ENCODE data around the gene NIM1K.

Gene NIM1K

GRCh38 chr5:43296835-43297234 is 104.8 kb downstream of the NIM1K start:
- Histone ChIP-seq H2BK5ac (ENCODE audit: low read length) (no peak overlapping the region), H3K27ac (replicated peaks; ENCODE audit: low read length) (no peak overlapping the region), H4K8ac (ENCODE audit: low read depth, low read length) (no peak overlapping the region), H2BK120ac (ENCODE audit: low read depth, low read length) (no peak overlapping the region), H3K23ac (ENCODE audit: low read depth, low read length, poor library complexity) (no peak overlapping the region), H3K4me1 (ENCODE audit: control insufficient read depth in 2 of 2, insufficient read depth in 1 of 2, low read depth in 1 of 2, low read length in 2 of 2) (peaks cover 0 to 7% of the 10 kb centered on the region in 2 donors), H3K79me1 (ENCODE audit: low read depth, low read length) (no peaks in the 10 kb centered on the region), H3K4ac (ENCODE audit: low read length) (no peak overlapping the region), H2BK15ac (ENCODE audit: low read length) (no peak overlapping the region), H4K91ac (ENCODE audit: low read depth, low read length, poor library complexity) (no peak overlapping the region), H2AFZ (ENCODE audit: low read length) (no peak overlapping the region), H3K9me3 (replicated peaks in 1 of 2; ENCODE audit: control insufficient read depth in 2 of 2, insufficient read depth in 1 of 2, low read depth in 1 of 2, low read length in 2 of 2) (no peaks in the 10 kb centered on the region), H3K4me3 (ENCODE audit: low read length in 2 of 2) (no peak overlapping the region), H3K27me3 (ENCODE audit: control insufficient read depth in 3 of 3, insufficient read depth in 3 of 3, low read depth in 1 of 3, low read length in 3 of 3) (no peaks in the 10 kb centered on the region), H2BK12ac (ENCODE audit: low read length) (no peak overlapping the region), H3K18ac (ENCODE audit: low read length) (no peak overlapping the region), H3K36me3 (replicated peaks in 1 of 2; ENCODE audit: control insufficient read depth in 2 of 2, insufficient read depth in 2 of 2, low read length in 2 of 2) (peaks cover 32 to 99% of the 10 kb centered on the region in 2 donors), H2AK5ac (ENCODE audit: low read depth, low read length) (no peak overlapping the region), H3K4me2 (ENCODE audit: insufficient read depth, low read length, poor library complexity, severe bottlenecking) (no peak overlapping the region), H3K9ac (ENCODE audit: low read depth, low read length, poor library complexity) (no peak overlapping the region), H3K14ac (ENCODE audit: low read length) (no peak overlapping the region)
- no peak for DNase-seq (ENCODE audit: low spot score)
- no CpG with 5 or more reads among the region's 2 CpGs for WGBS, 2 donors (ENCODE audit: extremely low coverage in 2 of 2, insufficient read length in 2 of 2, insufficient replicate concordance in 1 of 2)

- H2BK5ac ChIP-seq (ENCODE audit: low read length): no peak overlapping the region
- no CpG with 5 or more reads among the region's 5 CpGs for WGBS, 2 donors (ENCODE audit: extremely low coverage in 2 of 2, insufficient read length in 2 of 2, insufficient replicate concordance in 1 of 2)
- no peak for DNase-seq (ENCODE audit: low spot score)
- no peak overlapping the region for H3K9ac ChIP-seq (ENCODE audit: low read depth, low read length, poor library complexity)
- H3K4me2 ChIP-seq (ENCODE audit: insufficient read depth, low read length, poor library complexity, severe bottlenecking): no peak overlapping the region
- no peak overlapping the region for H3K4ac ChIP-seq (ENCODE audit: low read length)
- peaks cover 6 to 19% of the 10 kb centered on the region in 2 donors for H3K4me1 ChIP-seq (ENCODE audit: control insufficient read depth in 2 of 2, insufficient read depth in 1 of 2, low read depth in 1 of 2, low read length in 2 of 2)
- H3K36me3 ChIP-seq (replicated peaks in 1 of 2; ENCODE audit: control insufficient read depth in 2 of 2, insufficient read depth in 2 of 2, low read length in 2 of 2): peaks cover 35 to 99% of the 10 kb centered on the region in 2 donors
- no peak overlapping the region for H2AK5ac ChIP-seq (ENCODE audit: low read depth, low read length)
- no peaks in the 10 kb centered on the region for H3K27me3 ChIP-seq (ENCODE audit: control insufficient read depth in 3 of 3, insufficient read depth in 3 of 3, low read depth in 1 of 3, low read length in 3 of 3)
- H3K4me3 ChIP-seq (ENCODE audit: low read length in 2 of 2): no peak overlapping the region
- no peak overlapping the region for H3K27ac ChIP-seq (replicated peaks; ENCODE audit: low read length)
- H3K14ac ChIP-seq (ENCODE audit: low read length): no peak overlapping the region
- no peak overlapping the region for H3K23ac ChIP-seq (ENCODE audit: low read depth, low read length, poor library complexity)
- H3K79me1 ChIP-seq (ENCODE audit: low read depth, low read length): no peaks in the 10 kb centered on the region
- H2BK15ac ChIP-seq (ENCODE audit: low read length): no peak overlapping the region
- no peaks in the 10 kb centered on the region for H3K9me3 ChIP-seq (replicated peaks in 1 of 2; ENCODE audit: control insufficient read depth in 2 of 2, insufficient read depth in 1 of 2, low read depth in 1 of 2, low read length in 2 of 2)
- no peak overlapping the region for H2BK12ac ChIP-seq (ENCODE audit: low read length)
- H3K18ac ChIP-seq (ENCODE audit: low read length): no peak overlapping the region
- H4K8ac ChIP-seq (ENCODE audit: low read depth, low read length): no peak overlapping the region
- no peak overlapping the region for H4K91ac ChIP-seq (ENCODE audit: low read depth, low read length, poor library complexity)
- no peak overlapping the region for H2BK120ac ChIP-seq (ENCODE audit: low read depth, low read length)
- H2AFZ ChIP-seq (ENCODE audit: low read length): no peak overlapping the region
Observed at GRCh38 chr5:43298443-43298842, 106.4 kb downstream of the NIM1K start.

- H3K9ac ChIP-seq (ENCODE audit: low read depth, low read length, poor library complexity): no peak overlapping the region
- peaks cover 28 to 99% of the 10 kb centered on the region in 2 donors for H3K36me3 ChIP-seq (replicated peaks in 1 of 2; ENCODE audit: control insufficient read depth in 2 of 2, insufficient read depth in 2 of 2, low read length in 2 of 2)
- H3K79me1 ChIP-seq (ENCODE audit: low read depth, low read length): no peaks in the 10 kb centered on the region
- no peak overlapping the region for H3K4me3 ChIP-seq (ENCODE audit: low read length in 2 of 2)
- no peak overlapping the region for H2AK5ac ChIP-seq (ENCODE audit: low read depth, low read length)
- WGBS, 2 donors (ENCODE audit: extremely low coverage in 2 of 2, insufficient read length in 2 of 2, insufficient replicate concordance in 1 of 2): no CpG with 5 or more reads among the region's 1 CpG
- no peak overlapping the region for H3K4me2 ChIP-seq (ENCODE audit: insufficient read depth, low read length, poor library complexity, severe bottlenecking)
- no peak overlapping the region for H4K91ac ChIP-seq (ENCODE audit: low read depth, low read length, poor library complexity)
- H3K18ac ChIP-seq (ENCODE audit: low read length): no peak overlapping the region
- H3K9me3 ChIP-seq (replicated peaks in 1 of 2; ENCODE audit: control insufficient read depth in 2 of 2, insufficient read depth in 1 of 2, low read depth in 1 of 2, low read length in 2 of 2): no peaks in the 10 kb centered on the region
- H3K4ac ChIP-seq (ENCODE audit: low read length): no peak overlapping the region
- H2BK120ac ChIP-seq (ENCODE audit: low read depth, low read length): no peak overlapping the region
- H2BK12ac ChIP-seq (ENCODE audit: low read length): no peak overlapping the region
- no peak overlapping the region for H3K23ac ChIP-seq (ENCODE audit: low read depth, low read length, poor library complexity)
- H3K14ac ChIP-seq (ENCODE audit: low read length): no peak overlapping the region
- peaks cover 7 to 28% of the 10 kb centered on the region in 2 donors for H3K4me1 ChIP-seq (ENCODE audit: control insufficient read depth in 2 of 2, insufficient read depth in 1 of 2, low read depth in 1 of 2, low read length in 2 of 2)
- H2AFZ ChIP-seq (ENCODE audit: low read length): no peak overlapping the region
- H3K27me3 ChIP-seq (ENCODE audit: control insufficient read depth in 3 of 3, insufficient read depth in 3 of 3, low read depth in 1 of 3, low read length in 3 of 3): no peaks in the 10 kb centered on the region
- H4K8ac ChIP-seq (ENCODE audit: low read depth, low read length): no peak overlapping the region
- no peak for DNase-seq (ENCODE audit: low spot score)
- no peak overlapping the region for H2BK15ac ChIP-seq (ENCODE audit: low read length)
- no peak overlapping the region for H3K27ac ChIP-seq (replicated peaks; ENCODE audit: low read length)
- no peak overlapping the region for H2BK5ac ChIP-seq (ENCODE audit: low read length)
Observed at GRCh38 chr5:43300112-43300511, 108.1 kb downstream of the NIM1K start.

GRCh38 chr5:43301653-43302091 is 109.6 kb downstream of the NIM1K start:
- no peak overlapping the region for H3K27ac ChIP-seq (replicated peaks; ENCODE audit: low read length)

More at GRCh38 chr5:43301653-43302091, 109.6 kb downstream of the NIM1K start:
- H3K4ac ChIP-seq (ENCODE audit: low read length): no peak overlapping the region
- no peak overlapping the region for H3K23ac ChIP-seq (ENCODE audit: low read depth, low read length, poor library complexity)
- H3K9ac ChIP-seq (ENCODE audit: low read depth, low read length, poor library complexity): no peak overlapping the region
- no peak overlapping the region for H2BK5ac ChIP-seq (ENCODE audit: low read length)
- no CpG with 5 or more reads among the region's 3 CpGs for WGBS, 2 donors (ENCODE audit: extremely low coverage in 2 of 2, insufficient read length in 2 of 2, insufficient replicate concordance in 1 of 2)
- H3K4me2 ChIP-seq (ENCODE audit: insufficient read depth, low read length, poor library complexity, severe bottlenecking): no peak overlapping the region
- no peak overlapping the region for H2AFZ ChIP-seq (ENCODE audit: low read length)
- H3K18ac ChIP-seq (ENCODE audit: low read length): no peak overlapping the region
- peaks cover 24 to 99% of the 10 kb centered on the region in 2 donors for H3K36me3 ChIP-seq (replicated peaks in 1 of 2; ENCODE audit: control insufficient read depth in 2 of 2, insufficient read depth in 2 of 2, low read length in 2 of 2)
- H2BK12ac ChIP-seq (ENCODE audit: low read length): no peak overlapping the region
- no peak overlapping the region for H3K14ac ChIP-seq (ENCODE audit: low read length)
- H2BK120ac ChIP-seq (ENCODE audit: low read depth, low read length): no peak overlapping the region
- no peak overlapping the region for H2BK15ac ChIP-seq (ENCODE audit: low read length)
- H4K91ac ChIP-seq (ENCODE audit: low read depth, low read length, poor library complexity): no peak overlapping the region
- H3K27me3 ChIP-seq (ENCODE audit: control insufficient read depth in 3 of 3, insufficient read depth in 3 of 3, low read depth in 1 of 3, low read length in 3 of 3): no peaks in the 10 kb centered on the region
- peaks cover 7 to 27% of the 10 kb centered on the region in 2 donors for H3K4me1 ChIP-seq (ENCODE audit: control insufficient read depth in 2 of 2, insufficient read depth in 1 of 2, low read depth in 1 of 2, low read length in 2 of 2)
- no peak overlapping the region for H3K4me3 ChIP-seq (ENCODE audit: low read length in 2 of 2)
- no peak overlapping the region for H2AK5ac ChIP-seq (ENCODE audit: low read depth, low read length)
- no peaks in the 10 kb centered on the region for H3K79me1 ChIP-seq (ENCODE audit: low read depth, low read length)
- H4K8ac ChIP-seq (ENCODE audit: low read depth, low read length): no peak overlapping the region
- no peak for DNase-seq (ENCODE audit: low spot score)
- no peaks in the 10 kb centered on the region for H3K9me3 ChIP-seq (replicated peaks in 1 of 2; ENCODE audit: control insufficient read depth in 2 of 2, insufficient read depth in 1 of 2, low read depth in 1 of 2, low read length in 2 of 2)
